Spleen (tissue), 11 donors: ENCODE data around the gene CDK14. TPM values are rescaled to one million over a fixed set of nuclear protein-coding genes. Genes with fewer than 3 reads are reported as not detected.

Source experiments
- DNase-seq: peaks from one replicate; pipeline ENCODE4 v3.0.0-alpha.2; 2020
- H3K27ac ChIP-seq, 8 donors: fragments of 200-600 bp; sonication (generic) in 7 of 8; 1 replicate in 4 of 8; 2 replicates in 4 of 8; pipeline versions ENCODE4 v1.5.0 to v1.8.0; 2016 to 2021; ENCODE audit warnings: inconsistent platforms in 4 of 8, mild to moderate bottlenecking in 4 of 8, moderate library complexity in 1 of 8
- H3K27me3 ChIP-seq, 7 donors: fragments of 200-600 bp; sonication (generic) in 6 of 7; replicated peaks in 1 of 7; 1 replicate in 4 of 7; 2 replicates in 3 of 7; pipeline versions ENCODE4 v1.5.0 to v1.8.0; 2016 to 2021; ENCODE audit warnings: inconsistent platforms in 3 of 7, mild to moderate bottlenecking in 1 of 7
- H3K36me3 ChIP-seq, 6 donors: fragments of 200-600 bp; sonication (generic) in 5 of 6; 1 replicate in 4 of 6; 2 replicates in 2 of 6; pipeline versions ENCODE4 v1.5.0 to v1.8.0; 2016 to 2021; ENCODE audit warnings: inconsistent platforms in 2 of 6
- H3K4me1 ChIP-seq, 6 donors: fragments of 200-600 bp; sonication (generic) in 5 of 6; 1 replicate in 3 of 6; 2 replicates in 3 of 6; pipeline versions ENCODE4 v1.5.0 to v1.8.0; 2016 to 2021; ENCODE audit warnings: inconsistent platforms in 3 of 6
- H3K4me3 ChIP-seq, 8 donors: fragments of 200-600 bp; sonication (generic) in 7 of 8; 1 replicate in 4 of 8; 2 replicates in 4 of 8; pipeline versions ENCODE4 v1.5.0 to v1.8.0; 2016 to 2021; ENCODE audit warnings: inconsistent platforms in 4 of 8, mild to moderate bottlenecking in 4 of 8, moderate library complexity in 2 of 8
- H3K9me3 ChIP-seq, 8 donors: fragments of 200-600 bp; sonication (generic) in 7 of 8; 1 replicate in 4 of 8; 2 replicates in 4 of 8; pipeline versions ENCODE4 v1.5.0 to v1.8.0; 2016 to 2021; ENCODE audit warnings: inconsistent platforms in 4 of 8
- CTCF ChIP-seq, 11 experiments: fragments of 200-600 bp in 7 of 11; fragments of 450-650 bp in 4 of 11; sonication (generic) in 4 of 11; IDR thresholded peaks in 8 of 11; conservative IDR thresholded peaks in 3 of 11; 1 replicate in 7 of 11; 2 replicates in 4 of 11; pipeline versions ENCODE4 v1.4.0 to v1.8.0; 2016 to 2021; ENCODE audit warnings: antibody characterized with exemption in 11 of 11, inconsistent platforms in 4 of 11, mild to moderate bottlenecking in 1 of 11
- POLR2A ChIP-seq, 3 donors: fragments of 450-650 bp; IDR thresholded peaks; one replicate each; pipeline ENCODE4 v1.5.1; 2017; ENCODE audit warnings: antibody characterized with exemption in 3 of 3, mild to moderate bottlenecking in 1 of 3
- POLR2AphosphoS5 ChIP-seq, 3 donors: sonication (generic); formaldehyde crosslinking; IDR thresholded peaks; one replicate each; pipeline ENCODE4 v1.5.1; 2017; ENCODE audit warnings: antibody characterized with exemption in 3 of 3
- WGBS, 5 donors: extraction: QIAGEN DNeasy Blood & Tissue Kit in 3 of 5; methylation state at CpG; one replicate each; pipeline versions ENCODE4 v1.1.5 to v1.1.7; 2013 to 2018; 5-methylcytosine and 5-hydroxymethylcytosine counted together
- intact Hi-C: fragments of 100-400 bp; cut with DNase I; formaldehyde crosslinking; loops from one replicate; pipeline ENCODE4 v1.15.0; 2023; ENCODE audit warnings: low total_unique reads
- polyA plus RNA-seq, 3 donors: library from polyadenylated mRNA; stranded (reverse); fragments of 200-250 nt; gene quantifications; one replicate each; pipeline ENCODE4 v1.2.1, GENCODE V29; 2013
- total RNA-seq, 7 donors: library from RNA; depleted of rRNA in 3 of 7; stranded (reverse); fragments of >200 nt in 3 of 7; fragmentation: NEBNext Ultra II Directional in 4 of 7; extraction: Animal tissue kit (Norgen Biotek cat#: 25700) in 4 of 7; gene quantifications; one replicate each; pipeline versions ENCODE4 v1.1.0 to v1.2.1, GENCODE V29; 2016 to 2021
- donor health status: healthy with polysubstance abuse.
- donor health status: DM: no; HTN: no; CAD: no; lungs with moderate emphysema.
- donor health status: DM: no; HTN: no; CAD: no.
- donor health status: Bipolar disorder and iron deficiency.
- donor health status: healthy.
- donor health status: DM: no; HTN: no; CAD: no.
- donor health status: DM: yes; HTN: yes; CAD: no.

CDK14 gene
- total and polyA plus RNA-seq, 10 donors: 6.6 to 109 (median 51.2) TPM

DNA sequence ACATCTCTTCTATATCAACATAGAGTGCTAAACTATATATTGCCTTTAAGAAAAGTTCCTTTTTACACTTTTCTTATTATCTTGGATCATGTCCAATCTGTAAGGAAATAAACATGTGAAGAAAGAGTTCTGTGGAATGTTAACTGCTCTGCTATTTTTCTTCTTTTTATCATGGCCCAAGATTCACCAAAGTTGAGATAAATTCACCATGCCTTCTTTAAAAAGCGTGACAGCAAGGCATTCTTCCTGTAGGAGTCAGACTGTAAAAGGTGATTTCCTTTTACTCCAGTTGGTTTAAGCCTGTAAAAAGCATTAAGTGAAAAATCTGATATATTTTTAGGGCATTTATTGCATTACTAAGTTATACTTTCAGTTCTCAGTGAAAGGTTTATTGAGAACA, 502.4 kb downstream of the CDK14 start:
- TF ChIP-seq POLR2A (IDR thresholded peaks at IDR 0.05) (no peak), POLR2AphosphoS5 (IDR thresholded peaks at IDR 0.05) (no peak), CTCF (IDR thresholded peaks at IDR 0.05 in 8 of 11, conservative IDR thresholded peaks at IDR 0.05 in 3 of 11) (no peak)
- H3K36me3 ChIP-seq: no peaks in the 10 kb centered on the region
- H3K27me3 ChIP-seq: no peaks in the 10 kb centered on the region
- H3K27ac ChIP-seq: no peak overlapping the region
- no peak for DNase-seq
- no peak overlapping the region for H3K4me3 ChIP-seq
- 58 to 85% (median 77%) methylated on average over 1 of the region's 1 CpG for WGBS, 5 donors
- no peaks in the 10 kb centered on the region for H3K4me1 ChIP-seq
- H3K9me3 ChIP-seq: no peaks in the 10 kb centered on the region
- intact Hi-C loops: no loop called here

GRCh38 chr7:91103363-91103762, 507.2 kb downstream of the CDK14 start:
- DNase-seq: no peak
- Histone ChIP-seq H3K4me1 (no peaks in the 10 kb centered on the region), H3K27ac (no peak overlapping the region), H3K9me3 (no peaks in the 10 kb centered on the region), H3K27me3 (no peaks in the 10 kb centered on the region), H3K36me3 (no peaks in the 10 kb centered on the region), H3K4me3 (no peak overlapping the region)
- 85 to 97% (median 91%) methylated on average over 1 of the region's 1 CpG for WGBS, 5 donors
- intact Hi-C loops: no loop called here
- no peak for TF ChIP-seq CTCF (IDR thresholded peaks at IDR 0.05 in 8 of 11, conservative IDR thresholded peaks at IDR 0.05 in 3 of 11)
- TF ChIP-seq POLR2A (IDR thresholded peaks at IDR 0.05): no peak
- TF ChIP-seq POLR2AphosphoS5 (IDR thresholded peaks at IDR 0.05): no peak

- Histone ChIP-seq H3K27me3 (no peaks in the 10 kb centered on the region), H3K9me3 (no peaks in the 10 kb centered on the region), H3K36me3 (peaks cover 0 to 4% (median 0%) of the 10 kb centered on the region in 6 donors), H3K4me1 (no peaks in the 10 kb centered on the region), H3K4me3 (no peak overlapping the region), H3K27ac (no peak overlapping the region)
- no peak for TF ChIP-seq CTCF (IDR thresholded peaks at IDR 0.05 in 8 of 11, conservative IDR thresholded peaks at IDR 0.05 in 3 of 11)
- no peak for TF ChIP-seq POLR2A (IDR thresholded peaks at IDR 0.05)
- no peak for TF ChIP-seq POLR2AphosphoS5 (IDR thresholded peaks at IDR 0.05)
- intact Hi-C loops: no loop called here
- no peak for DNase-seq
- whole genome bisulfite sequencing, 5 donors: 78 to 91% (median 87%) methylated on average over 3 of the region's 3 CpGs
These were observed 511.3 kb downstream of the CDK14 start for GRCh38 chr7:91107460-91107859.

GRCh38 chr7:91109200-91109599, 513.1 kb downstream of the CDK14 start:
- no peaks in the 10 kb centered on the region for H3K4me1 ChIP-seq
- DNase-seq: no peak
- TF ChIP-seq CTCF (IDR thresholded peaks at IDR 0.05 in 8 of 11, conservative IDR thresholded peaks at IDR 0.05 in 3 of 11) (no peak), POLR2AphosphoS5 (IDR thresholded peaks at IDR 0.05) (no peak), POLR2A (IDR thresholded peaks at IDR 0.05) (no peak)
- H3K4me3 ChIP-seq: no peak overlapping the region
- WGBS, 5 donors: 90 to 96% (median 94%) methylated on average over 3 of the region's 3 CpGs
- H3K27me3 ChIP-seq: no peaks in the 10 kb centered on the region
- intact Hi-C loops: no loop called here
- H3K27ac ChIP-seq: no peak overlapping the region
- H3K9me3 ChIP-seq: no peaks in the 10 kb centered on the region
- peaks cover 0 to 19% (median 4%) of the 10 kb centered on the region in 6 donors for H3K36me3 ChIP-seq
